SH-SY5Y (cell line): Measurements from ENCODE around the gene KRTAP4-8.
"Not testable (repeated sequence)": the region's sequence is repeated elsewhere in the genome, so short reads cannot be mapped to it uniquely, and the experiment has no call there.

Experiments used
- GATA2 ChIP-seq: IDR thresholded peaks from 2 replicates; pipeline ENCODE4 v1.6.1; 2011; ENCODE audit warnings: mild to moderate bottlenecking, low read depth, low read length
- GATA3 ChIP-seq: IDR thresholded peaks from 2 replicates; pipeline ENCODE4 v1.6.1; 2011; ENCODE audit warnings: low read depth, mild to moderate bottlenecking, low read length, moderate library complexity

KRTAP4-8 gene

DNA sequence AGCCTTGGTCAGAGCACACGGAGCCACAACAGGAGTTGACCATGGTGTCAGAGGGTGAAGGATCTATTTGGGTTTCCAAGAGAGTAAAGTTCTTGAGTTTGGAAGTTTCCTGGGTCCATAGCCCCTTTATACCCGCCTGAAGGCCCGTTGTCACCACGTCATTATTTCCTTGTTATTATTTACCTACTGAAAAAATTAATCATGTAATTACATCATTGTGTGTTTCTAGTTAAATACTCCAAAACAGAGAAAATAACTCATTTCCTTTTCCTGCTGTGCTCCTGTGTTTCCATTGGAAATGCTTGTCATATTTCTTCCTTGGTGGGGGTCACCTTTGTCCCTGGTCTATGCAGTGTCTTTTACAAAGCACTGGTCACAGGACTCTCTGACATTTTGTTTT, at the start of gene KRTAP4-8:
KRTAP4-8 (minus strand) TSS at position 101 of the 400 bp plus-strand sequence; CDS start at position 43, 58 bp downstream.
- TF ChIP-seq GATA3, result no peak
- no peak for TF ChIP-seq GATA2

DNA sequence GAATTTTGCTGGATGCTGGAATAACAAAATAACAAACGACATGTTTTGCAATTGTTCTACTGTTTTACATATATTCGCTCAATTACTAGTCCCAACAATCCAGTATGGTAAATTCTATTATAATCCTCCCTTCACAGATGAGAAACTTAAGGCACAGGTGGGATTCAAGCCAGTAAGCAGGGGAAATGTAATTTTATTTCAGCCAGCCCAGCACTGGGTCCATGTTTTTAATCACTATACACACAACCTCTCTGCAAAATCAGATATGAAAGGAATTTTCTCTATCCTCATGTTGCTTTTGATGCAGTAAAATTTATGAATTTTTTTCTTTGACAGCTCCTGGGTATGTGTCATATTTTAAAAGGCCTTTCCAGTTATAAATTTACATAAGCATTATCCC, 47.3 kb upstream of the KRTAP4-8 start:
- no peak for TF ChIP-seq GATA3
- no peak for TF ChIP-seq GATA2

DNA sequence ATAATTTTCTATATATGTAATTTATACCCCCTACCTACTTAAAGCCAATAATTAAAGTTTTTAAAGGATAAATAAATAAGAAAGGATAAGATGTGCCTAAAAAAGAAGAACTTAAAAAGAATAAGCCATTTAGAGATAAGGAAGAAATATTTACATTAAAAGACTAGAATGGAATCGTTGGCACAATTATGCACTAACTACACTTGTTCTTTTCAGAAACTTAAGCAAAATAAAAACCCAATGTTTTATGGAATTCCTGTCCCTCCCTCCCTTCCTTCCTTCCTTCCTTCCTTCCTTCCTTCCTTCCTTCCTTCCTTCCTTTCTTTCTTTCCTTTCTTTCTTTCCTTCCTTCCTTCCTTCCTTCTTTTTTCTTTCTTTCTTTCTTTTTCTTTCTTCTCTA, 46.9 kb upstream of the KRTAP4-8 start:
- TF ChIP-seq GATA3 (no peak), GATA2 (no peak)

DNA sequence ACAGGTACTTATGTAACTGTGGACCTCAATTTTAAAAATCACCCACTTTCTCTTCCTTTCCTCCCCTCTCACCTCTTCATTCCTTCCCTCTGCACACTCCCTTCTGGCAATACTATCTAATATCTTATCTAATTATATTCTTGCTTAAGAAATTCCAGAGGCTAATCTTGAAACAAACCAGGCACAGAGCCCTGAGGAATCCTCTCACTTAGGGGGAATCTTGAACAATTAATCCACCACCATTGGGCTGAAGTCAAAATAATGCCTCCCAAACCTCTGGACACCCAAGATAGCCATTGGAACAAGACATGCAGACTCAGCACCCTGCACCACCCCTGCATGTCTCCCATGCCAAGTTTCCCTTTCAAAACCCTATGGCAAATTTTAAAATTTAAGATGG, 43.4 kb upstream of the KRTAP4-8 start:
- TF ChIP-seq GATA3 (no peak), GATA2 (no peak)

DNA sequence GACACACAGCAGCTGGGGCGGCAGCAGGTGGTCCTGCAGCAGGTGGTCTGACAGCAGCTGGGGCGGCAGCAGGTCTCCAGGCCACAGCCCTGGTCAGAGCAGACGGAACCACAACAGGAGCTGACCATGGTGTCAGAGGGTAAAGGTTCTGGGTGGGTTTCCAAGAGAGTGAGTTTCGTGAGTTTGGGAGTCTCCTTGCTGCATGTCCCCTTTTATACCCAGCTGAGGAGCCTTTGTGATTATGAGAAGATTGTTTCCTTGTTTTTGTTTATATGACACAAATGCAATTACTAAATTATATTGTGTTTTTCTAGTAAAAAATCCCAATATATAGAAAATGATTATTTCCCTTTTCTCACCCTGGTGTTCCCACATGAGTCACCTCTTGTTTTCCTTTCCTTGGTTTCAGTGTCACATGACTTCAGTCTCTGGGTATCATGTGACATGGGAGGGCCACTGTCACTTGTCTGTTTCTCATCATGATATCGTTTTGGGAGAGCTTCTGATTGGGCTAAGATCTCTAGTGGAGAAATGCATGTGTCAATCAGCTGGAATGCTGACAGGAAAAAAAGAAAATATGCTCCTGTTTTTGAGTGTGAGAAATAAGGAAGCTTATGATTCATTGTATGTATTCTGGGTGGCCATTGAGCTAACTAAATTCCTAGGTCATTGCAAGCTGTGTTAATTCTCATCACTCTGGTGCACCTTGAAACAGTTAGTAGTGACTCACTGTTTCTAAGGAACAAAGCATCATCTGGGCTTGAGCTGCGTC, 42.6 kb upstream of the KRTAP4-8 start, which contains the start of gene KRTAP4-6:
KRTAP4-6 (minus strand) TSS at position 185 of the 772 bp plus-strand sequence; CDS start at position 128, 57 bp downstream.
- TF ChIP-seq GATA3, result no peak
- no peak for TF ChIP-seq GATA2

DNA sequence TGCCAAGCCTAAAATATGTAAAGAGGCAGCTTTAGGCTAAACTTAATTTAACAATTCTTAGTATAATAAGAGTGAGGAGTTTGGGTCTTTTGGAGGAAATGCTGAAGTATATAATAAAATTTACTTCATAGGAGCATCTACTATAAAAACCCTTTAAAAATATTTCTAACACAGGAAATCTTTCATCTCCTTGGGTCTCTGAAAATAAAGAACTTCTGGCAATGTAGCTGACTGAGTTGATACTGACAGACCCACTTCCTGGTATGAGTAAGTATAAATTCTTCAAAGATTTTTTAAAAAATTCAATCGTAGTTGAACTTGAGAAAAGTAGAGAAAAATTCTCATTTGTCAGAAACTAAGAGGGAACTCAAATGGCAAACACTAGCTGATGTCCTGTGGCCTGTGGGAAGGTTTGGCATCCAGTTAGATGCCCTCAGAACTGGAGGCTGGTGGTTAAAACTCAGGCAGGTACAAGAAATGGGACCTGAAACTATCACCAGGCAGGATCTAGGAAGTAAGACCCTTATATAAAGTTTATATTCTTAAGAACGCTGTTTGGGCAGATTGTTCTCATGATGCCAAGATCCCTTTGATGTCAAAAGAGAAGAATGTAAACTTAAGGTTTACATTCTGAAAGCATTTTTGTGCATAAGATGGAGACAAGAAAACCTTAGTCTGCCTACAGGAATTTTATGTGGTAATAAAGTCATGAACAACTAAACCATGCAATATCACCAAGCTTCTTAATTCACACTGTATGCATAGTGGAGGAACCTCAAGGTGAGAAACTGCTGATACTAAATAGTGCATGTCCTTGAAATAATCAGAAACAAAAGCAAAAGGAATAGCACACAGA, 36.2 kb upstream of the KRTAP4-8 start:
- TF ChIP-seq GATA3 (no peak), GATA2 (no peak)

DNA sequence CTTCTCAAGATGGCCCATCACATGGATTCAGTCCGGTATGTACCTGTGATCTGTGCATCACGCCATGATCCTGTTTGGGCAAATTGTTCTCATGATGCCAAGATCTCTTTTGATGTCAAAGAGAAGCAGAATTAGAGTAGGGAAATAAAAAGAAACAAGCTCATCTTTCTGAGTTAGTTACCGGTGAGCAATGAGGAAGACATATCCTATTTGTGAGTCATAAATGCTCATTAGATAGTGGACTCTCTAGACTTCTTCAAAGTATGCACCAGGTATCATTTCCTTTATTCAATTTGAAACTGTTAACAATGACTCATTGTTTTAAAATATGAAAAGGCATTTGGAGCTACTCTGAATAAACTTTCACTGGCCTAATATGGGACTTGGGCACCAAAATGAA, 34.0 kb upstream of the KRTAP4-8 start:
- TF ChIP-seq GATA3 (no peak), GATA2 (no peak)

DNA sequence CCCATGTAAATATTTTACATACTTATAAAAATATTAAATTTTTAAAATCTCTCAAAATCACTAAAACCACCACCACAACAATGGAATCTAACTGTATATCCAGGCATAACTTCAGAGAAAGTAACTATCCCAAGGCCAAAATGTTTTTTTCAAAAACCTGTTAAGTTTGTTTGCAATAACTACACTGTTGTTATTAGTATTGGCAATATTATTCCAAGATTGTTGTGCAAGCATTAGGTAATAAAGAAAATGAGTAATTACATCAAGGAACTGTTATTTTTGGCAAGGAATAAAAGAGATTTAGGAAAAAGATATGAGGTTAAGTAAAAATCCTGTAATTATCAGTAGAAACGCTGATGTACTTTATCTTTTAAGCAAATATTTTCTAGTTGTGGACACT, 29.4 kb upstream of the KRTAP4-8 start:
- no peak for TF ChIP-seq GATA3
- TF ChIP-seq GATA2, result no peak

DNA sequence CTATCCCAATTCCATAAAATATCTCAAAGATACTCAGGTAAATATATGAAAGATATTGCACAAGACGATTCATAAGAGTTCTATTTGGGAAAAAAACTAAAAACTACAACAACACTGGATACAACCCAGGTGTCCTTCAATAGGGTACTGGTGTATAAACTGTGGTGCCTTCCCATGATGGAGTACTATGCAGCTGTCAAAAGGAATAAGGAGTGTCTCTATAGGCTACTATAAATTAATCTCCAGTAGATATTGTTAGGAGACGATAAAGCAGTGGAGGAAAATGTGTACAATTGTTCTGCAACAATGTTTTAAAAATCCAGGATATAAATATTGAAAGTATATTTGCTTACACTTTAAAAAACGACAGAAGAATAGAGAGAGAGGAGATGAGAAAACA, 28.5 kb upstream of the KRTAP4-8 start:
- TF ChIP-seq GATA3 (no peak), GATA2 (no peak)

DNA sequence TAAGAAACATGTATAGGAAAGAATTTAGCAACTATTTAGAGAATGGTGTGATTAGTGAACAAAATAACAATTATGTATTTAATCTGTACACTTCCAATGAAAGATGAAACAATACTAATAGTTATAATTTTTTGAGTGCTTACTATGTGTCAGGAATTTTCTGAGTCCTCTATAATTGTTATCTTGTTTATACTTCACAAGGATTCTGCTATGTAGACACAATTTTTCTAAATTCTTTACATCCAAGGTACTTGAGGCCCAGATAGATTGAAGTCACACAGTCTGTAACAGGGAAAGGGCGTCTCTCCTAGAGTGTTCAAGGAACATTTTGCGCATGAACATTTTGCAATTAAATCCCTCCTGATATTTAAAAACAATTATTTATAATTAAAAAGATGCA, 27.1 kb upstream of the KRTAP4-8 start:
- TF ChIP-seq GATA3 (no peak), GATA2 (no peak)

DNA sequence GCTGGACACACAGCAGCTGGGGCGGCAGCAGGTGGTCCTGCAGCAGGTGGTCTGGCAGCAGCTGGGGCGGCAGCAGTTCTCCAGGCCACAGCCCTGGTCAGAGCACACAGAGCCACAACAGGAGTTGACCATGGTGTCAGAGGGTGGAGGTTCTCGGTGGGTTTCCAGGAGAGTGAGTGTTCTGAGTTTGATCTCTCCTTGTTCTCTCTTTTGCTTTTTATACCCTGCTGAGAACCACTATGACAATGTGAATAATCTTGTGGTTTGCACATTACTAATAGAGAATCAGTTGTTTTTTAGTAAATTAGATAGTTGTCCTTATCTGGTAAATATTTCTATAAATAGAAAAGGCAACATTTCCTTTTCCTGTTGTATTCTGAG, 26.0 kb upstream of the KRTAP4-8 start, which contains the start of gene KRTAP4-12:
KRTAP4-12 (minus strand) TSS at position 192 of the 381 bp plus-strand sequence; CDS start at position 132, 60 bp downstream.
- TF ChIP-seq GATA2, GATA3: not testable (repeated sequence)

DNA sequence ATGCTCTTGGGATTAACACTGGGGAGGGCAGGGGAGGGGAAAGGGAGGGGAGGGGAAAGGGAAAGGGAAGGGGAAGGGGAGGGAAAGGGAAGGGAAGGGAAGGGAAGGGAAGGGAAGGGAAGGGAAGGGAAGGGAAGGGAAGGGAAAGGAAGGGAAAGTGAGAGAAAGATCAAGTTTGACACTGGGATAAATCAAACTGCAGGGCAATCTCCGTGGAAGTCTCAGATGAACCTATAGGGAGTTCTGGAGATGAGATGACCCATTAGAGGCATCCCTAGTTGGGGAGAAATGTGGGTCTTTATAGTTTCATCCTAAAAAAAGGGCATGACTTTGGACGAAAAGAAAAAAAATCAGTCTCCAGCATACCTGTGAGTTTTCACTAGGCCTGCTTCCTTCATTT, 23.8 kb upstream of the KRTAP4-8 start:
- no peak for TF ChIP-seq GATA2
- no peak for TF ChIP-seq GATA3

DNA sequence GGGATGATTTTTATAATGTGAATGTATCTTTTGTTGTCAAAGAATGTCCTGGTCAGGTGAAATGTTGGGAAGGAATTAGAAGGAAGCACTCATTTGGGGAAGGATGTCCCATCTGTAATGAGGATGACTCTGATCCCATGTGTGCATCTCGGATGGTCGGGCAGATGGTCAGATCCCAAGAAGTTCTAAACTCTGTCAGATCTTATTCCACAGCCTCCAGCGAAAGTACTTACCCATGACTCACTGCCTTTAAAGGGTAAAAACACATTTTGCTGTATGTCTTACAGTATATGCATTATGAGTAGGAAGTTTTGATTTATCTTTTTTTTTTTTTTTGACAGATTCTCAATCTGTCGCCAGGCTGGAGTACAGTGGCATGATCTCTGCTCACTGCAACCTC, 20.8 kb upstream of the KRTAP4-8 start:
- TF ChIP-seq GATA3 (no peak), GATA2 (no peak)

DNA sequence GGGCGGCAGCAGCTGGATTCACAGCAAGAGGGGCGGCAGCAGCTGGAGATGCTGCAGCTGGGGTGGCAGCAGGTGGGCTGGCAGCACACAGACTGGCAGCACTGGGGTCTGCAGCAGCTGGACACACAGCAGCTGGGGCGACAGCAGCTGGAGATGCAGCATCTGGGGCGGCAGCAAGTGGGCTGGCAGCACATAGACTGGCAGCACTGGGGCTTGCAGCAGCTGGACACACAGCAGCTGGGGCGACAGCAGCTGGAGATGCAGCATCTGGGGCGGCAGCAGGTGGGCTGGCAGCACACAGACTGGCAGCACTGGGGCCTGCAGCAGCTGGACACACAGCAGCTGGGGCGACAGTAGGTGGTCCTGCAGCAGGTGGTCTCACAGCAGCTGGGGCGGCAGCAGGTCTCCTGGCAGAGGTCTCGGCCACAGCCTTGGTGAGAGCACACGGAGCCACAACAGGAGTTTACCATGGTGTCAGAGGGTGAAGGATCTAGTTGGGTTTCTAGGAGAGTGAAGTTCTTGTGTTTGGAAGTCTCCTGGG, 20.0 kb upstream of the KRTAP4-8 start, which contains the start of gene KRTAP4-11:
KRTAP4-11 (minus strand) TSS at position 528 of the 541 bp plus-strand sequence; CDS start at position 470, 58 bp downstream.
- TF ChIP-seq GATA3, GATA2: not testable (repeated sequence)

DNA sequence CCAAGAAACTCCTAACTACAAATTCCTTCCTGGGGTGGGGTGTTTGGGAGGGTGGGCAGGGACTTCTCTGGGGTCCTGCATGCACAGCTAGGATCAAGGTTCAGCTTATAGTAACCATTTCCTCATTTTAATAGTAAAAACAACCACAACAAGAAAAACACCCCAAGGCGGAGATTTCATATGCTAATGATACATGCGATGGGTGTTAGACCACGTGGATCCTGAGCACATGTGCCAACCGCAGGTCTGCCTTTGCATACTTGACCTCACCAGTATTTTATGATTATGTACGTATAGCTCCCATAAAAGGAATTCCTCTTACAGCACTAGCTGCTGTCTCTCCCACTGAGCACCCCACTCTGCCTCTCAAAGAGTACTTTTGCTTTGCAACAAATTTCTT, 18.4 kb upstream of the KRTAP4-8 start:
- no peak for TF ChIP-seq GATA2
- no peak for TF ChIP-seq GATA3
